Tracheal epithelial cell (primary cell): ENCODE results near the gene NUS1. TPM values are rescaled to one million over a fixed set of nuclear protein-coding genes. Genes with fewer than 3 reads are reported as not detected.

Experiments
- total RNA-seq: library from RNA; depleted of rRNA; stranded (reverse); fragments of >200 nt; gene quantifications from 2 replicates; pipeline ENCODE4 v1.2.1, GENCODE V29; 2014

NUS1 gene
- total RNA-seq = 14.2 and 17.9 TPM in 2 replicates

GRCh38 chr6:117674991-117675657, at the start of gene NUS1:
TSS of gene NUS1 (plus strand) at chr6:117675469. CDS start at chr6:117675671, 202 bp downstream.

Other genes with a start within 250 kb of the NUS1 start
- under 0.01 and 0.24 TPM in 2 replicates for gene ROS1, start 249.5 kb upstream of the NUS1 start, total RNA-seq
- gene DCBLD1, start 192.8 kb upstream of the NUS1 start, total RNA-seq = 52.5 and 52.6 TPM in 2 replicates
- 39.5 and 49.2 TPM in 2 replicates for gene GOPC, start 73.0 kb upstream of the NUS1 start, total RNA-seq
- gene SLC35F1, start 231.8 kb downstream of the NUS1 start, total RNA-seq = not detected in 2 replicates